K562 (cell line): ENCODE measurements around the gene ZNRF3. TPM values are rescaled to one million over a fixed set of nuclear protein-coding genes. Genes with fewer than 3 reads are reported as not detected.
A peak's percentile ranks its signal among the peaks of the same experiment; 100 is the strongest.

Experiments
- ATAC-seq: fragments of 200-7000 bp; cut with Tn5 transposase; 3 replicates; pipeline ENCODE4 v1.9.1; 2020; ENCODE audit warnings: moderate library complexity
- BruUV-seq: library from RNA; stranded (reverse); fragments of 400-500 nt; replicated peaks from 2 replicates; lab custom pipeline; 2021; lab: Mats Ljungman, UMichigan
- CTCF ChIA-PET: fragments of 300-600 bp; formaldehyde crosslinking; extraction: SDS; loops from one replicate; lab custom pipeline; 2021; ENCODE audit warnings: low intra/inter-chr PET ratio; lab: Yijun Ruan, JAX
- POLR2A ChIA-PET: fragments of 300-600, 350-650 bp; sonication (Branson Sonifier 250); formaldehyde crosslinking; extraction: SDS; loops from one replicate; lab custom pipeline; 2021; ENCODE audit warnings: antibody characterized with exemption, inconsistent platforms; lab: Yijun Ruan, JAX
- DNase-seq, 4 experiments: peaks; one replicate each; pipeline versions ENCODE4 v3.0.0 to v3.0.0-alpha.2; 2011 to 2018; ENCODE audit warnings: low spot score in 3 of 4, mixed read lengths in 3 of 4; ENCODE audit errors: extremely low read depth in 1 of 4
- FAIRE-seq: peaks from 2 replicates; lab custom pipeline; 2011; peaks lifted over from hg19 to GRCh38; lab: Jason Lieb, UNC
- H2AFZ ChIP-seq: 2 replicates; pipeline ENCODE4 v1.6.0; 2011; ENCODE audit warnings: low read depth, low read length, control low read depth, inconsistent platforms
- H3K27ac ChIP-seq: fragments of 200-600 bp; 3 replicates; pipeline ENCODE4 v1.8.0; 2011; ENCODE audit warnings: low read depth, mild to moderate bottlenecking, control low read depth, inconsistent platforms, low read length, moderate library complexity, mixed read lengths; ENCODE audit errors: extremely low read depth
- H3K27me3 ChIP-seq, 2 experiments: fragments of 300-600 bp in 1 of 2; 2 replicates in 1 of 2; 3 replicates in 1 of 2; pipeline versions ENCODE4 v1.6.0 to v1.8.0; 2011; ENCODE audit warnings: inconsistent platforms in 2 of 2, low read length in 2 of 2, mild to moderate bottlenecking in 1 of 2, mixed read lengths in 1 of 2, moderate library complexity in 1 of 2; ENCODE audit not compliant: control insufficient read depth in 2 of 2, insufficient read depth in 2 of 2
- H3K36me3 ChIP-seq: fragments of 300-600 bp; 3 replicates; pipeline ENCODE4 v1.8.0; 2011; ENCODE audit warnings: mild to moderate bottlenecking, low read length, inconsistent platforms; ENCODE audit not compliant: control insufficient read depth, insufficient read depth
- H3K4me1 ChIP-seq, 2 experiments: fragments of 200-600 bp in 1 of 2; replicated peaks in 1 of 2; 2 replicates in 1 of 2; 3 replicates in 1 of 2; pipeline versions ENCODE4 v1.5.1 to v1.8.0; 2011; ENCODE audit warnings: inconsistent platforms in 2 of 2, low read length in 2 of 2, mild to moderate bottlenecking in 1 of 2, mixed read lengths in 1 of 2, moderate library complexity in 1 of 2; ENCODE audit not compliant: control insufficient read depth in 2 of 2, insufficient read depth in 2 of 2
- H3K4me2 ChIP-seq: 2 replicates; pipeline ENCODE4 v1.6.1; 2011; ENCODE audit warnings: low read length, control low read depth, inconsistent platforms, mixed read lengths; ENCODE audit not compliant: insufficient read depth
- H3K4me3 ChIP-seq: fragments of 200-600 bp; sonication (generic), shearing (Covaris generic); 2 replicates; pipeline ENCODE4 v1.5.1; 2016; ENCODE audit warnings: control low read depth, inconsistent platforms
- H3K79me2 ChIP-seq: fragments of 200-600 bp; 3 replicates; pipeline ENCODE4 v1.8.0; 2011; ENCODE audit warnings: low read length, inconsistent platforms; ENCODE audit not compliant: control insufficient read depth, insufficient read depth
- H3K9ac ChIP-seq, 2 experiments: 2 replicates each; pipeline versions ENCODE4 v1.6.0 to v1.6.1; 2011; ENCODE audit warnings: low read depth in 2 of 2, low read length in 2 of 2, control low read depth in 1 of 2, inconsistent platforms in 1 of 2, mild to moderate bottlenecking in 1 of 2, mixed read lengths in 1 of 2; ENCODE audit not compliant: insufficient read depth in 1 of 2
- H3K9me1 ChIP-seq: one replicate; pipeline ENCODE4 v1.6.0; 2011; ENCODE audit warnings: inconsistent platforms, mild to moderate bottlenecking, low read length, moderate library complexity; ENCODE audit not compliant: control insufficient read depth, insufficient read depth
- H3K9me3 ChIP-seq: replicated peaks from 2 replicates; pipeline ENCODE4 v1.5.1; 2011; ENCODE audit warnings: low read depth, low read length, inconsistent platforms; ENCODE audit not compliant: control insufficient read depth, insufficient read depth
- H4K20me1 ChIP-seq: replicated peaks from 2 replicates; pipeline ENCODE4 v1.6.1; 2011; ENCODE audit warnings: low read length, inconsistent platforms, mixed read lengths; ENCODE audit not compliant: control insufficient read depth, insufficient read depth
- HCFC1 ChIP-seq: IDR thresholded peaks from 2 replicates; pipeline ENCODE4 v1.6.1; 2012; ENCODE audit warnings: low read depth, low read length, improper control_type of control experiment
- MAFG ChIP-seq: fragments of 450-650 bp; conservative IDR thresholded peaks from 2 replicates; pipeline ENCODE4 v1.6.1; 2016; ENCODE audit warnings: missing genetic modification characterization, missing compliant biosample characterization
- MBD2 ChIP-seq: sonication (generic); IDR thresholded peaks from 2 replicates; pipeline ENCODE4 v1.6.1; 2016; ENCODE audit warnings: low read depth, borderline replicate concordance
- RFX1 ChIP-seq: fragments of 450-650 bp; IDR thresholded peaks from 2 replicates; pipeline ENCODE4 v1.6.1; 2016; ENCODE audit warnings: mild to moderate bottlenecking, moderate library complexity
- ZNF668 ChIP-seq: fragments of 250-450 bp; sonication (Bioruptor Pico); IDR thresholded peaks from 2 replicates; pipeline ENCODE4 v1.8.0; 2022; ENCODE audit warnings: mild to moderate bottlenecking, inconsistent platforms
- WGBS: fragments of 100-300 bp; shearing (Covaris generic); methylation state at CpG from one replicate; pipeline ENCODE4 v1.1.6; 2016; ENCODE audit warnings: low coverage, mixed read lengths; ENCODE audit not compliant: insufficient coverage; ENCODE audit errors: missing lambda C conversion rate; 5-methylcytosine and 5-hydroxymethylcytosine counted together
- in situ Hi-C: fragments of 300-500 bp; cut with MboI; formaldehyde crosslinking; loops from 4 replicates; pipeline ENCODE4 v1.15.0; 2018; ENCODE audit warnings: inconsistent platforms, mixed read lengths
- intact Hi-C: fragments of 100-400 bp; cut with micrococcal nuclease; formaldehyde crosslinking; loops from 2 replicates; pipeline ENCODE4 v1.14.2; 2022
- polyA plus RNA-seq, 8 experiments: library from polyadenylated mRNA; depleted of rRNA in 4 of 8; stranded (reverse) in 5 of 8; unstranded in 3 of 8; fragments of >200 nt; fragmentation: Nextera tagmentation in 2 of 8; fragmentation: Illumina TruSeq in 1 of 8; extraction: Ambion mirVana in 2 of 8; extraction: Trizol in 1 of 8; gene quantifications; 2 replicates each; pipeline versions ENCODE4 v1.2.1 to v1.2.3, GENCODE V29; 2011 to 2014; ENCODE audit warnings: inconsistent platforms in 1 of 8, missing spikeins in 1 of 8
- total RNA-seq, 7 experiments: library from RNA; depleted of rRNA in 6 of 7; stranded (reverse); fragments of >200 nt in 6 of 7; fragmentation: Illumina TruSeq in 2 of 7; extraction: Trizol in 2 of 7; gene quantifications; 2 replicates each; pipeline versions ENCODE4 v1.2.1 to v1.2.3, GENCODE V29; 2011 to 2021; ENCODE audit warnings: low replicate concordance in 1 of 7
- TF ChIP-seq, protein P1 (sequence below): IDR thresholded peaks from 2 replicates; pipeline ENCODE4 v1.6.1; 2014; ENCODE audit warnings: antibody characterized with exemption

The ZNRF3 gene
- total and polyA plus RNA-seq, 9 of the 15 experiments (the other 6 are each of a cell fraction or from before 2014, with no cell fraction given), result 0.41 to 5.9 (median 1.7) TPM

DNA sequence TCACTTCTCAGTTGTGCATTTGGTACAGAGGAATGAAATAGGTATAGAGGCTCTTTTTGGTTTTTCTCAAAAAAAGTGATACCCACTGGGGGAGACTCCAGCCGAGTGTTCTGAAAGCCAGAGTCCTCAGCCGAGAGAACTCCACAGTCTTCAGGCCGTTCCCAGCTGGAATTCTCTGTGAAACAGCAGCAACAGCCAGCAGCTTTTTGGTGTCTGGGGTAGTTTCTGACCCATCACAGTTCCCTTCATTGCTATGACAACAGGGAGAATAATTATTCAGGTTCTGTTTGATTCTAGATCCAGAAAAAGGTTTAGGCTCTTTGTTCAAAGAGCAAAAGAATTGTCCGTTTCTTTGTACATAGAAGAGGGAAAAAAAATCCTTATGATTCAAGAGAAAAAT lies 93.7 kb downstream of the ZNRF3 start:
- Histone ChIP-seq H4K20me1 (0 out of 2 replicates have a peak, but pooled peaks cover 3% of the 10 kb centered on the region), H3K27ac (no peak overlapping the region), H3K4me3 (no peak overlapping the region), H3K9me1 (no peaks in the 10 kb centered on the region), H3K79me2 (no peaks in the 10 kb centered on the region), H2AFZ (no peak overlapping the region), H3K36me3 (no peaks in the 10 kb centered on the region), H3K27me3 (no peaks in the 10 kb centered on the region), H3K9ac (no peak overlapping the region), H3K4me1 (peaks cover 0 to 7% of the 10 kb centered on the region in 2 experiments; a peak in 3 of 5 replicates), H3K9me3 (no peaks in the 10 kb centered on the region), H3K4me2 (no peak overlapping the region)
- in situ Hi-C loops, result no loop called here
- FAIRE-seq, result no peak
- intact Hi-C loops, result no loop called here
- TF ChIP-seq RFX1 (peak; percentile 40), MBD2 (no peak), ZNF668 (no peak)
- no peak for ATAC-seq
- no TSS peak for BruUV-seq
- no peak for DNase-seq
- CTCF ChIA-PET, result no interaction called here
- POLR2A ChIA-PET, result no interaction called here
- 66% methylated on average over 2 of the region's 4 CpGs for WGBS

DNA sequence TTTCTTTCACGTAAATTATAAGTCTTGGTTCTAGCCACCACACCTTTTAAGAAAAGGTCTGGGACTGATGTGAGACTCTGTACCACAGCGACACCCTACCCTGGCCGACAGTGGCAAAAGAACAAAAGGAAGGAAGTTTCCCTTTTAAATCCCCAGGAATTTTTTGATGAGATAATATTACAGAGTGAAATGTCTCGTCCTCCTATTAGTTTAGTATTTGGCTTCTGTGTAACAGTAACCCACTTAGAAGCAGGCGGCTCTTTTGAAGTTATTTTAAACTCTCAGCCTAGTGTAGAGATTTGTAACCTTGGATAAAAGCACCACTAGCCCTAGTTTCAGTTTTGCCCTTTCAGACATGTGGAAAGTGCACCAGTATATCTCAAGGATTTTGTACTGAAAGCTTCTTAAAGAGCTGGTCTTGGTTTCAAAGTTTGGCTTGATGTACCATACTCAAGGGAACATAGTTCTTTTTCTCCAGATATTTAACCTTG lies 94.2 kb downstream of the ZNRF3 start:
- Histone ChIP-seq H3K9me1 (no peaks in the 10 kb centered on the region), H3K4me1 (peaks cover 0 to 7% of the 10 kb centered on the region in 2 experiments; a peak in 3 of 5 replicates), H4K20me1 (0 out of 2 replicates have a peak, but pooled peaks cover 3% of the 10 kb centered on the region), H3K4me2 (no peak overlapping the region; the same call in 1 of the 2 replicates), H2AFZ (no peak overlapping the region), H3K4me3 (no peak overlapping the region), H3K79me2 (no peaks in the 10 kb centered on the region), H3K36me3 (no peaks in the 10 kb centered on the region), H3K27me3 (no peaks in the 10 kb centered on the region), H3K27ac (no peak overlapping the region), H3K9ac (no peak overlapping the region), H3K9me3 (no peaks in the 10 kb centered on the region)
- TF ChIP-seq, protein P1, sequence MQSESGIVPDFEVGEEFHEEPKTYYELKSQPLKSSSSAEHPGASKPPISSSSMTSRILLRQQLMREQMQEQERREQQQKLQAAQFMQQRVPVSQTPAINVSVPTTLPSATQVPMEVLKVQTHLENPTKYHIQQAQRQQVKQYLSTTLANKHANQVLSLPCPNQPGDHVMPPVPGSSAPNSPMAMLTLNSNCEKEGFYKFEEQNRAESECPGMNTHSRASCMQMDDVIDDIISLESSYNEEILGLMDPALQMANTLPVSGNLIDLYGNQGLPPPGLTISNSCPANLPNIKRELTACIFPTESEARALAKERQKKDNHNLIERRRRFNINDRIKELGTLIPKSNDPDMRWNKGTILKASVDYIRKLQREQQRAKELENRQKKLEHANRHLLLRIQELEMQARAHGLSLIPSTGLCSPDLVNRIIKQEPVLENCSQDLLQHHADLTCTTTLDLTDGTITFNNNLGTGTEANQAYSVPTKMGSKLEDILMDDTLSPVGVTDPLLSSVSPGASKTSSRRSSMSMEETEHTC, result no peak
- TF ChIP-seq MAFG (tag), result no peak
- TF ChIP-seq HCFC1, result no peak
- no TSS peak for BruUV-seq
- CTCF ChIA-PET, result no interaction called here
- POLR2A ChIA-PET, result no interaction called here
- no peak for ATAC-seq
- in situ Hi-C loops (no loop called here), intact Hi-C loops (no loop called here)
- no peak for FAIRE-seq
- WGBS, result 51% methylated on average over 5 of the region's 5 CpGs
- DNase-seq, result no peak
